B cell (primary cell): ENCODE data around the gene IFT27. TPM values are rescaled to one million over a fixed set of nuclear protein-coding genes. Genes with fewer than 3 reads are reported as not detected.

Source experiments
- ATAC-seq: fragments of 200-7000 bp; cut with Tn5 transposase; one replicate; pipeline ENCODE4 v1.10.0; 2021; ENCODE audit warnings: low read depth, mild to moderate bottlenecking, moderate number of reproducible peaks, moderate library complexity
- CTCF ChIA-PET: fragments of 350-600 bp; sonication (Branson Sonifier 250); formaldehyde crosslinking; loops from one replicate; lab custom pipeline; 2021; ENCODE audit warnings: antibody characterized with exemption, inconsistent platforms; lab: Charles Lee
- POLR2A ChIA-PET: fragments of 350-600 bp; sonication (Branson Sonifier 250); formaldehyde crosslinking; loops from one replicate; lab custom pipeline; 2021; ENCODE audit warnings: antibody characterized with exemption; lab: Charles Lee
- DNase-seq: peaks from one replicate; pipeline ENCODE4 v3.0.0; 2013
- H2AFZ ChIP-seq: 2 replicates; pipeline ENCODE4 v1.6.1; 2012; ENCODE audit warnings: mild to moderate bottlenecking, low read depth, low read length; ENCODE audit not compliant: insufficient read depth, poor library complexity, severe bottlenecking
- H3K27ac ChIP-seq, 2 donors: 1 replicate in 1 of 2; 2 replicates in 1 of 2; pipeline ENCODE4 v1.5.1; 2012 to 2013; ENCODE audit warnings: low read length in 2 of 2, mild to moderate bottlenecking in 2 of 2, moderate library complexity in 1 of 2
- H3K27me3 ChIP-seq, 4 experiments: fragments of 200-600 bp in 1 of 4; sonication (generic) in 1 of 4; replicated peaks in 1 of 4; 1 replicate in 2 of 4; 2 replicates in 2 of 4; pipeline versions ENCODE4 v1.6.1 to v1.7.0; 2013 to 2016; ENCODE audit warnings: low read length in 3 of 4, mild to moderate bottlenecking in 2 of 4, mixed read lengths in 1 of 4, moderate library complexity in 1 of 4; ENCODE audit not compliant: insufficient read depth in 4 of 4, control insufficient read depth in 3 of 4; ENCODE audit errors: control extremely low read depth in 1 of 4
- H3K36me3 ChIP-seq, 2 experiments: replicated peaks in 1 of 2; 1 replicate in 1 of 2; 2 replicates in 1 of 2; pipeline versions ENCODE4 v1.6.1 to v1.7.1; 2013; ENCODE audit warnings: low read length in 1 of 2; ENCODE audit not compliant: insufficient read depth in 2 of 2, control insufficient read depth in 1 of 2; ENCODE audit errors: control extremely low read depth in 1 of 2, extremely low read depth in 1 of 2
- H3K4me1 ChIP-seq, 2 donors: fragments of 200-600 bp in 1 of 2; sonication (generic) in 1 of 2; 1 replicate in 1 of 2; 2 replicates in 1 of 2; pipeline versions ENCODE4 v1.5.1 to v1.6.1; 2013 to 2017; ENCODE audit warnings: low read length in 2 of 2; ENCODE audit not compliant: control insufficient read depth in 2 of 2, insufficient read depth in 2 of 2
- H3K4me2 ChIP-seq: replicated peaks from 2 replicates; pipeline ENCODE3; 2012; ENCODE audit warnings: mild to moderate bottlenecking, low read depth, low read length; ENCODE audit not compliant: poor library complexity, severe bottlenecking
- H3K4me3 ChIP-seq, 5 experiments: fragments of 200-600 bp in 1 of 5; sonication (generic) in 1 of 5; 1 replicate in 3 of 5; 2 replicates in 2 of 5; pipeline versions ENCODE4 v1.5.1 to v1.7.0; 2011 to 2016; ENCODE audit warnings: low read length in 4 of 5, mild to moderate bottlenecking in 4 of 5, low read depth in 2 of 5, control low read depth in 1 of 5, moderate library complexity in 1 of 5; ENCODE audit not compliant: insufficient read depth in 1 of 5; ENCODE audit errors: control extremely low read depth in 1 of 5, extremely low read depth in 1 of 5
- H3K79me2 ChIP-seq: fragments of 200-600 bp; sonication (generic); one replicate; pipeline ENCODE4 v1.6.0; 2016; ENCODE audit warnings: low read length; ENCODE audit not compliant: control insufficient read depth, insufficient read depth
- H3K9ac ChIP-seq: fragments of 200-600 bp; sonication (generic); 2 replicates; pipeline ENCODE4 v1.6.1; 2017; ENCODE audit warnings: mild to moderate bottlenecking, low read length, moderate library complexity
- H3K9me3 ChIP-seq, 3 donors: one replicate each; pipeline versions ENCODE4 v1.6.1 to v1.7.1; 2013; ENCODE audit warnings: low read length in 2 of 3; ENCODE audit not compliant: control insufficient read depth in 2 of 3, insufficient read depth in 1 of 3; ENCODE audit errors: control extremely low read depth in 1 of 3
- H4K20me1 ChIP-seq: 2 replicates; pipeline ENCODE4 v1.6.0; 2012; ENCODE audit warnings: mild to moderate bottlenecking, low read length; ENCODE audit not compliant: insufficient read depth, control insufficient read depth, poor library complexity, severe bottlenecking
- H3K27ac Mint-ChIP-seq: one replicate; pipeline ENCODE4 v1.8.0; 2021; ENCODE audit warnings: mixed read lengths
- H3K27me3 Mint-ChIP-seq: one replicate; pipeline ENCODE4 v1.8.0; 2021; ENCODE audit warnings: mixed read lengths
- H3K4me1 Mint-ChIP-seq: one replicate; pipeline ENCODE4 v1.8.0; 2021; ENCODE audit warnings: mixed read lengths
- H3K4me3 Mint-ChIP-seq: one replicate; pipeline ENCODE4 v1.8.0; 2021; ENCODE audit warnings: mixed read lengths
- H3K9me3 Mint-ChIP-seq: one replicate; pipeline ENCODE4 v1.8.0; 2022; ENCODE audit warnings: mixed read lengths; ENCODE audit not compliant: insufficient read depth
- EZH2 ChIP-seq: IDR thresholded peaks from 2 replicates; pipeline ENCODE4 v1.6.1; 2012; ENCODE audit warnings: borderline replicate concordance, low read depth, mild to moderate bottlenecking, moderate library complexity, low read length; ENCODE audit not compliant: insufficient read depth, poor library complexity, severe bottlenecking
- WGBS: methylation state at CpG from one replicate; pipeline ENCODE4 v1.1.5; 2013; ENCODE audit warnings: missing lambda C conversion rate; ENCODE audit not compliant: insufficient coverage; 5-methylcytosine and 5-hydroxymethylcytosine counted together
- intact Hi-C: fragments of 100-400 bp; cut with micrococcal nuclease; formaldehyde crosslinking; loops from one replicate; pipeline ENCODE4 v1.10.0; 2022
- polyA plus RNA-seq: library from polyadenylated mRNA; depleted of rRNA; stranded (reverse); fragments of >200 nt; gene quantifications from 2 replicates; pipeline ENCODE4 v1.2.3, GENCODE V29; 2012
- total RNA-seq, 2 donors: library from RNA; stranded (reverse); fragments of 120-200 nt in 1 of 2; gene quantifications; 1 replicate in 1 of 2; 2 replicates in 1 of 2; pipeline versions ENCODE4 v1.2.3 to v1.2.4, GENCODE V29; 2013 to 2022
- TF ChIP-seq, protein P1 (sequence below): fragments of 200-600 bp; IDR thresholded peaks from one replicate; pipeline ENCODE4 v1.8.0; 2022; ENCODE audit warnings: antibody characterized with exemption, mild to moderate bottlenecking

IFT27 gene
- total and polyA plus RNA-seq, 2 donors (not counting 1 experiment from before 2014, with no cell fraction given): 17.1 to 42.8 TPM

DNA sequence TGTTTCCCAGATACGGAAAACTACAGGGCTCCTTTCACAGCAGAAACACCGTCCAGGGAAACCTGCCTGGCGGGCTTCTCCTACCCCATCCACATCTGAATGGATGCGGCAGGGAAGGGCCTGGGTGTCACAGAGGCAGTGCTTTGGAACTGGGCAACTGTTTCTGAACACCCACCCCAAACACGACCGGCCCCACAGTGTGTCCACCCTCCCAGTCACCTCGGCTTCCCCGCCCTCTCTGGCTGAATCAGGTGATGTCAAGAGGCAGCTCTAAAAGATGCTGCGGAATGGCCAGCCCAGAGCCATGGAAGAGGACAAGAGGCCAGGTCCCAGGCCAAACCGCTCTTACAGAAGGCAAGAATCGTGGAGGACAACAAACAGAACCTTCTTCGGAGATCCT, 22.0 kb downstream of the IFT27 start:
- intact Hi-C loops: no loop called here
- CTCF ChIA-PET: no interaction called here
- H3K79me2 ChIP-seq: no peaks in the 10 kb centered on the region
- peaks cover 28% of the 10 kb centered on the region for H3K27me3 Mint-ChIP-seq
- no peaks in the 10 kb centered on the region for H3K9me3 Mint-ChIP-seq
- H3K4me3 Mint-ChIP-seq: no peak overlapping the region
- 85% methylated on average over 12 of the region's 12 CpGs for WGBS
- no peak overlapping the region for H3K4me2 ChIP-seq
- no peak overlapping the region for H3K27ac Mint-ChIP-seq
- DNase-seq (no peak), ATAC-seq (no peak)
- no peak overlapping the region for H3K9ac ChIP-seq
- no peaks in the 10 kb centered on the region for H4K20me1 ChIP-seq
- no peak overlapping the region for H2AFZ ChIP-seq
- no peak overlapping the region for H3K27ac ChIP-seq
- TF ChIP-seq, protein P1, sequence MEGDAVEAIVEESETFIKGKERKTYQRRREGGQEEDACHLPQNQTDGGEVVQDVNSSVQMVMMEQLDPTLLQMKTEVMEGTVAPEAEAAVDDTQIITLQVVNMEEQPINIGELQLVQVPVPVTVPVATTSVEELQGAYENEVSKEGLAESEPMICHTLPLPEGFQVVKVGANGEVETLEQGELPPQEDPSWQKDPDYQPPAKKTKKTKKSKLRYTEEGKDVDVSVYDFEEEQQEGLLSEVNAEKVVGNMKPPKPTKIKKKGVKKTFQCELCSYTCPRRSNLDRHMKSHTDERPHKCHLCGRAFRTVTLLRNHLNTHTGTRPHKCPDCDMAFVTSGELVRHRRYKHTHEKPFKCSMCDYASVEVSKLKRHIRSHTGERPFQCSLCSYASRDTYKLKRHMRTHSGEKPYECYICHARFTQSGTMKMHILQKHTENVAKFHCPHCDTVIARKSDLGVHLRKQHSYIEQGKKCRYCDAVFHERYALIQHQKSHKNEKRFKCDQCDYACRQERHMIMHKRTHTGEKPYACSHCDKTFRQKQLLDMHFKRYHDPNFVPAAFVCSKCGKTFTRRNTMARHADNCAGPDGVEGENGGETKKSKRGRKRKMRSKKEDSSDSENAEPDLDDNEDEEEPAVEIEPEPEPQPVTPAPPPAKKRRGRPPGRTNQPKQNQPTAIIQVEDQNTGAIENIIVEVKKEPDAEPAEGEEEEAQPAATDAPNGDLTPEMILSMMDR: no peak
- no peak for TF ChIP-seq EZH2
- H3K9me3 ChIP-seq: peaks cover 0 to 2% (median 0%) of the 10 kb centered on the region in 3 donors
- peaks cover 0 to 25% (median 4%) of the 10 kb centered on the region in 4 experiments for H3K27me3 ChIP-seq
- H3K36me3 ChIP-seq: no peaks in the 10 kb centered on the region
- no peak overlapping the region for H3K4me3 ChIP-seq
- POLR2A ChIA-PET: no interaction called here
- H3K4me1 ChIP-seq: no peaks in the 10 kb centered on the region
- no peaks in the 10 kb centered on the region for H3K4me1 Mint-ChIP-seq

DNA sequence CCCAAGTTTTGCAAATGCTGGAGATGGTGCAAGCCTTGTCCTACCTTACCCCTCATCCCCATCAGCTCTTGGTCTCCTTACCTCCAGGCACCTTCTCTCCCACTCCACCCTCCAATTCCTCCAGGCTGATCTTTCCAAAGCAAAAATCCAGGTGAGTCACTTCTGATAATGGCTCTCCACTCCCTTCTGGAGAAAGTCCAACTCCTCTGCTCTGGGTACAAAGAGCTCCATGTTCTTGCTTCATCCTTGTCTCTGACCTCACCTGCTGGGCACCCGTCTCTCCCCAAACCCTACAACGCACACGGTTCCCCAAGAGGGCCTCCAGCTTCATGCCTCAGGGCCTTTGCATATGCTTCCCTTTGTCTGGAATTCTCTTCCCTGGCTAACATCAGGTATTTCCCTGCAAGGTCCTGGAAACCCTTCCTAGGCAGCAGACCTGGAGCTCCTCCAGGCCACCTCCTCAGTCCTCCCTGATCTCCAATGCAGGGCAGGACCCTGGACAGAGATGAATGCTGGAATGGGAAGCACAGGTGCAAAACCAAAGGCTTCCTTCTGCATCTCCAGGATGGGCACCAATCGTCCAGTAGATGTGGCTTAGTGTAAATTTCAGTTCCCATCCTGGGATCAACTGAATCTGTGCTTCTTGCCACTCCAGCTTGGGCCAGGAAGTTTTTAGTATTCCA, 22.7 kb downstream of the IFT27 start:
- Mint-ChIP-seq H3K27ac (no peak overlapping the region), H3K4me1 (no peaks in the 10 kb centered on the region), H3K27me3 (peaks cover 28% of the 10 kb centered on the region), H3K9me3 (no peaks in the 10 kb centered on the region), H3K4me3 (no peak overlapping the region)
- ChIA-PET CTCF (no interaction called here), POLR2A (no interaction called here)
- ATAC-seq (no peak), DNase-seq (no peak)
- intact Hi-C loops: no loop called here
- 90% methylated on average over 3 of the region's 4 CpGs for WGBS
- H3K9ac ChIP-seq: no peak overlapping the region
- no peaks in the 10 kb centered on the region for H3K79me2 ChIP-seq
- no peaks in the 10 kb centered on the region for H4K20me1 ChIP-seq
- H3K4me3 ChIP-seq: no peak overlapping the region
- no peak overlapping the region for H2AFZ ChIP-seq
- H3K4me1 ChIP-seq: no peaks in the 10 kb centered on the region
- TF ChIP-seq, protein P1: no peak
- TF ChIP-seq EZH2: no peak
- no peaks in the 10 kb centered on the region for H3K36me3 ChIP-seq
- H3K9me3 ChIP-seq: peaks cover 0 to 2% (median 0%) of the 10 kb centered on the region in 3 donors
- H3K27ac ChIP-seq: no peak overlapping the region
- H3K27me3 ChIP-seq: peaks cover 0 to 25% (median 4%) of the 10 kb centered on the region in 4 experiments
- no peak overlapping the region for H3K4me2 ChIP-seq
